ENCODE measurements around the gene NDUFS6.

Gene NDUFS6

GRCh38 chr5:1759378-1759970 lies 41.7 kb upstream of the NDUFS6 start (continued):
- TF ChIP-seq, protein P1, sequence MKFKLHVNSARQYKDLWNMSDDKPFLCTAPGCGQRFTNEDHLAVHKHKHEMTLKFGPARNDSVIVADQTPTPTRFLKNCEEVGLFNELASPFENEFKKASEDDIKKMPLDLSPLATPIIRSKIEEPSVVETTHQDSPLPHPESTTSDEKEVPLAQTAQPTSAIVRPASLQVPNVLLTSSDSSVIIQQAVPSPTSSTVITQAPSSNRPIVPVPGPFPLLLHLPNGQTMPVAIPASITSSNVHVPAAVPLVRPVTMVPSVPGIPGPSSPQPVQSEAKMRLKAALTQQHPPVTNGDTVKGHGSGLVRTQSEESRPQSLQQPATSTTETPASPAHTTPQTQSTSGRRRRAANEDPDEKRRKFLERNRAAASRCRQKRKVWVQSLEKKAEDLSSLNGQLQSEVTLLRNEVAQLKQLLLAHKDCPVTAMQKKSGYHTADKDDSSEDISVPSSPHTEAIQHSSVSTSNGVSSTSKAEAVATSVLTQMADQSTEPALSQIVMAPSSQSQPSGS (tag by site-specific recombination; IDR thresholded peaks at IDR 0.05; ENCODE audit: low read depth) = no peak
- no peak for TF ChIP-seq KLF10 (tag by site-specific recombination; IDR thresholded peaks at IDR 0.05)
- TF ChIP-seq ZNF2 (tag by site-specific recombination; IDR thresholded peaks at IDR 0.05) = no peak
- TF ChIP-seq MEIS1 (CRISPR knock-in tag; IDR thresholded peaks at IDR 0.05; ENCODE audit: borderline replicate concordance) = no peak

DNA sequence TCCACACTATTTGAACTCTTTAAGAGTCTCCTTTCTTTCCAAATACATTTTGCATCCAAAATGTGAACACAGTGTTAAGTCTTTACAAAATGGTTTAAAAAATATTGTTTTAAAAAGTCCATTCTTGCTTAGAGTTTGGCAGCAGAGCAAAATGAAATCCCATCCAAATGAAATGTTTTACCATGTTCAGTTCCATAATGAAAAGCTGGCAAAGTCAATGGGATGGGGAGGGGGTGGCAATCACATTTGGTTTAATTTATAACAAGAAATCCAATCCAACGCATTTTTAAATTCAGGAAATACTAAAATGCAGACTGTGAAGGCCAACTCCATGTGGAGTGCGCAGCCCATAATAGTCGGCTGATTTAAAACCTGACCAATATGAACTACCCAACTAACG lies 41.0 kb upstream of the NDUFS6 start:
- Histone ChIP-seq H3K36me3 (ENCODE audit: control insufficient read depth in 2 of 2, insufficient read depth in 1 of 2, low read length in 2 of 2) (no peaks in the 10 kb centered on the region), H3K4me1 (ENCODE audit: control insufficient read depth, insufficient read depth, low read length) (no peaks in the 10 kb centered on the region), H3K9me3 (ENCODE audit: control insufficient read depth, insufficient read depth, low read depth, low read length) (no peaks in the 10 kb centered on the region), H3K27ac (ENCODE audit: extremely low read depth, low read depth, low read length) (no peak overlapping the region), H3K4me3 (ENCODE audit: low read depth, low read length) (no peak overlapping the region)
- TF ChIP-seq, protein P2, sequence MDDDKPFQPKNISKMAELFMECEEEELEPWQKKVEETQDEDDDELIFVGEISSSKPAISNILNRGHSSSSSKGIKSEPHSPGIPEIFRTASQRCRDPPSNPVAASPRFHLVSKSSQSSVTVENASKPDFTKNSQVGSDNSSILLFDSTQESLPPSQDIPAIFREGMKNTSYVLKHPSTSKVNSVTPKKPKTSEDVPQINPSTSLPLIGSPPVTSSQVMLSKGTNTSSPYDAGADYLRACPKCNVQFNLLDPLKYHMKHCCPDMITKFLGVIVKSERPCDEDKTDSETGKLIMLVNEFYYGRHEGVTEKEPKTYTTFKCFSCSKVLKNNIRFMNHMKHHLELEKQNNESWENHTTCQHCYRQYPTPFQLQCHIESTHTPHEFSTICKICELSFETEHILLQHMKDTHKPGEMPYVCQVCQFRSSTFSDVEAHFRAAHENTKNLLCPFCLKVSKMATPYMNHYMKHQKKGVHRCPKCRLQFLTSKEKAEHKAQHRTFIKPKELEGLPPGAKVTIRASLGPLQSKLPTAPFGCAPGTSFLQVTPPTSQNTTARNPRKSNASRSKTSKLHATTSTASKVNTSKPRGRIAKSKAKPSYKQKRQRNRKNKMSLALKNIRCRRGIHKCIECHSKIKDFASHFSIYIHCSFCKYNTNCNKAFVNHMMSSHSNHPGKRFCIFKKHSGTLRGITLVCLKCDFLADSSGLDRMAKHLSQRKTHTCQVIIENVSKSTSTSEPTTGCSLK (tag by site-specific recombination; IDR thresholded peaks at IDR 0.05) = no peak
- TF ChIP-seq MYNN (tag by site-specific recombination; IDR thresholded peaks at IDR 0.05; ENCODE audit: borderline replicate concordance) = no peak
- POLR2A ChIA-PET = no interaction called here
- CTCF ChIA-PET = no interaction called here

- ChIA-PET CTCF (no interaction called here), POLR2A (no interaction called here)
Measured at GRCh38 chr5:1760656-1761452, 40.4 kb upstream of the NDUFS6 start.

GRCh38 chr5:1761453-1761755 lies 39.8 kb upstream of the NDUFS6 start:
- Histone ChIP-seq H3K27ac (ENCODE audit: extremely low read depth, low read depth, low read length) (no peak overlapping the region), H3K36me3 (ENCODE audit: control insufficient read depth in 2 of 2, insufficient read depth in 1 of 2, low read length in 2 of 2) (no peaks in the 10 kb centered on the region), H3K4me3 (ENCODE audit: low read depth, low read length) (no peak overlapping the region), H3K4me1 (ENCODE audit: control insufficient read depth, insufficient read depth, low read length) (no peaks in the 10 kb centered on the region), H3K9me3 (ENCODE audit: control insufficient read depth, insufficient read depth, low read depth, low read length) (no peaks in the 10 kb centered on the region)
- ChIA-PET CTCF (no interaction called here), POLR2A (no interaction called here)
- TF ChIP-seq ZNF548 (tag by site-specific recombination; IDR thresholded peaks at IDR 0.05) (no peak), ZNF202 (tag by site-specific recombination; IDR thresholded peaks at IDR 0.05; ENCODE audit: borderline replicate concordance) (no peak), ZNF624 (tag by site-specific recombination; IDR thresholded peaks at IDR 0.05) (no peak), ZNF521 (tag by site-specific recombination; IDR thresholded peaks at IDR 0.05) (no peak), ZNF404 (tag by site-specific recombination; IDR thresholded peaks at IDR 0.05) (no peak), ZXDB (tag by site-specific recombination; IDR thresholded peaks at IDR 0.05) (no peak), ZNF600 (tag by site-specific recombination; IDR thresholded peaks at IDR 0.05) (no peak), ZBTB48 (tag by site-specific recombination; IDR thresholded peaks at IDR 0.05) (no peak), ZNF174 (tag by site-specific recombination; IDR thresholded peaks at IDR 0.05) (no peak), HOXC10 (CRISPR knock-in tag; IDR thresholded peaks at IDR 0.05) (no peak)
- TF ChIP-seq, protein P3, sequence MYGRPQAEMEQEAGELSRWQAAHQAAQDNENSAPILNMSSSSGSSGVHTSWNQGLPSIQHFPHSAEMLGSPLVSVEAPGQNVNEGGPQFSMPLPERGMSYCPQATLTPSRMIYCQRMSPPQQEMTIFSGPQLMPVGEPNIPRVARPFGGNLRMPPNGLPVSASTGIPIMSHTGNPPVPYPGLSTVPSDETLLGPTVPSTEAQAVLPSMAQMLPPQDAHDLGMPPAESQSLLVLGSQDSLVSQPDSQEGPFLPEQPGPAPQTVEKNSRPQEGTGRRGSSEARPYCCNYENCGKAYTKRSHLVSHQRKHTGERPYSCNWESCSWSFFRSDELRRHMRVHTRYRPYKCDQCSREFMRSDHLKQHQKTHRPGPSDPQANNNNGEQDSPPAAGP (tag by site-specific recombination; IDR thresholded peaks at IDR 0.05) = no peak

More at GRCh38 chr5:1760656-1761452, 40.4 kb upstream of the NDUFS6 start:
- Histone ChIP-seq H3K9me3 (ENCODE audit: control insufficient read depth, insufficient read depth, low read depth, low read length) (no peaks in the 10 kb centered on the region), H3K36me3 (ENCODE audit: control insufficient read depth in 2 of 2, insufficient read depth in 1 of 2, low read length in 2 of 2) (no peaks in the 10 kb centered on the region), H3K27ac (ENCODE audit: extremely low read depth, low read depth, low read length) (no peak overlapping the region), H3K4me1 (ENCODE audit: control insufficient read depth, insufficient read depth, low read length) (no peaks in the 10 kb centered on the region), H3K4me3 (ENCODE audit: low read depth, low read length) (no peak overlapping the region)
- TF ChIP-seq FEZF1 (tag by site-specific recombination; IDR thresholded peaks at IDR 0.05) (no peak), ZNF214 (tag by site-specific recombination; IDR thresholded peaks at IDR 0.05; ENCODE audit: borderline replicate concordance) (no peak), ZNF449 (tag by site-specific recombination; IDR thresholded peaks at IDR 0.05) (no peak), ZBTB6 (tag by site-specific recombination; IDR thresholded peaks at IDR 0.05) (no peak), ZEB2 (tag by site-specific recombination; IDR thresholded peaks at IDR 0.05) (no peak)
